ENCODE data around the gene TMX2.

GRCh38 chr11:57744357-57744756, 32.0 kb downstream of the TMX2 start:
- TF ChIP-seq CTCF (optimal IDR thresholded peaks at IDR 0.05 in 1 of 3, IDR thresholded peaks at IDR 0.05 in 1 of 3, conservative IDR thresholded peaks at IDR 0.05 in 1 of 3; ENCODE audit: extremely low read depth in 1 of 3, insufficient read depth in 2 of 3, low read length in 3 of 3): no peak
- no peak for TF ChIP-seq EZH2 (IDR thresholded peaks at IDR 0.05; ENCODE audit: low read length)

All from keratinocyte (primary cell).